Large intestine (tissue), 3 donors: ENCODE data around the gene CACNG6. TPM values are rescaled to one million over a fixed set of nuclear protein-coding genes. Genes with fewer than 3 reads are reported as not detected.

ENCODE experiments used
- DNase-seq, 2 donors: peaks; one replicate each; pipeline versions ENCODE4 v3.0.0 to v3.0.0-alpha.2; 2013
- H3K27ac ChIP-seq: one replicate; pipeline ENCODE4 v1.5.1; 2013; ENCODE audit warnings: low read length
- H3K27me3 ChIP-seq: 2 replicates; pipeline ENCODE4 v1.6.1; 2013; ENCODE audit warnings: low read length; ENCODE audit not compliant: control insufficient read depth, insufficient read depth
- H3K36me3 ChIP-seq: 2 replicates; pipeline ENCODE4 v1.6.1; 2013; ENCODE audit warnings: low read length; ENCODE audit not compliant: control insufficient read depth, insufficient read depth
- H3K4me1 ChIP-seq: one replicate; pipeline ENCODE4 v1.6.1; 2013; ENCODE audit warnings: low read length; ENCODE audit not compliant: control insufficient read depth, insufficient read depth
- H3K4me3 ChIP-seq: one replicate; pipeline ENCODE4 v1.5.1; 2013; ENCODE audit warnings: low read length
- H3K9me3 ChIP-seq: one replicate; pipeline ENCODE4 v1.6.1; 2013; ENCODE audit warnings: mild to moderate bottlenecking, low read depth, low read length, moderate library complexity; ENCODE audit not compliant: control insufficient read depth
- WGBS: methylation state at CpG from one replicate; pipeline ENCODE4 v1.1.5; 2013; ENCODE audit warnings: low lambda C conversion rate; ENCODE audit not compliant: insufficient coverage; 5-methylcytosine and 5-hydroxymethylcytosine counted together
- polyA plus RNA-seq: library from polyadenylated mRNA; unstranded; fragments of 120-200 nt; gene quantifications from one replicate; pipeline ENCODE4 v1.2.1, GENCODE V29; 2013

CACNG6 gene
- polyA plus RNA-seq, 1 donor, result 0.04 TPM

- Histone ChIP-seq H3K27me3 (no peaks in the 10 kb centered on the region), H3K4me3 (no peak overlapping the region), H3K4me1 (no peaks in the 10 kb centered on the region), H3K9me3 (no peaks in the 10 kb centered on the region), H3K27ac (no peak overlapping the region), H3K36me3 (no peaks in the 10 kb centered on the region)
- WGBS, result no CpG with 5 or more reads among the region's 2 CpGs
- no peak for DNase-seq
Measured at GRCh38 chr19:54001496-54001895, 10.1 kb downstream of the CACNG6 start.

- no peaks in the 10 kb centered on the region for H3K9me3 ChIP-seq
- WGBS, result no CpG with 5 or more reads among the region's 10 CpGs
- DNase-seq, result no peak
- H3K4me1 ChIP-seq, result no peaks in the 10 kb centered on the region
- H3K27me3 ChIP-seq, result no peaks in the 10 kb centered on the region
- no peaks in the 10 kb centered on the region for H3K36me3 ChIP-seq
- no peak overlapping the region for H3K4me3 ChIP-seq
- no peak overlapping the region for H3K27ac ChIP-seq
Measured at GRCh38 chr19:54002495-54003315, 11.3 kb downstream of the CACNG6 start.

- Histone ChIP-seq H3K36me3 (no peaks in the 10 kb centered on the region), H3K9me3 (no peaks in the 10 kb centered on the region), H3K4me3 (no peak overlapping the region), H3K27ac (no peak overlapping the region), H3K27me3 (peaks cover 4% of the 10 kb centered on the region), H3K4me1 (no peaks in the 10 kb centered on the region)
- no peak for DNase-seq
- 75% methylated on average over 1 of the region's 8 CpGs for WGBS
Measured at GRCh38 chr19:54009440-54009839, 18.0 kb downstream of the CACNG6 start.

- WGBS, result no CpG with 5 or more reads among the region's 6 CpGs
- Histone ChIP-seq H3K27me3 (peaks cover 4% of the 10 kb centered on the region), H3K9me3 (no peaks in the 10 kb centered on the region), H3K4me1 (no peaks in the 10 kb centered on the region), H3K27ac (no peak overlapping the region), H3K36me3 (no peaks in the 10 kb centered on the region), H3K4me3 (no peak overlapping the region)
- no peak for DNase-seq
Measured at GRCh38 chr19:54010474-54010873, 19.0 kb downstream of the CACNG6 start.

GRCh38 chr19:54011507-54012211, 20.2 kb downstream of the CACNG6 start:
- no peaks in the 10 kb centered on the region for H3K36me3 ChIP-seq
- DNase-seq, result no peak
- no peak overlapping the region for H3K4me3 ChIP-seq
- H3K9me3 ChIP-seq, result no peaks in the 10 kb centered on the region
- H3K27me3 ChIP-seq, result peaks cover 4% of the 10 kb centered on the region
- no peak overlapping the region for H3K27ac ChIP-seq
- 74% methylated on average over 10 of the region's 36 CpGs for WGBS
- no peaks in the 10 kb centered on the region for H3K4me1 ChIP-seq

GRCh38 chr19:54013866-54014265, 22.4 kb downstream of the CACNG6 start:
- H3K4me3 ChIP-seq, result no peak overlapping the region
- no peak for DNase-seq
- WGBS, result no CpG with 5 or more reads among the region's 8 CpGs
- H3K36me3 ChIP-seq, result no peaks in the 10 kb centered on the region
- peaks cover 4% of the 10 kb centered on the region for H3K27me3 ChIP-seq
- no peaks in the 10 kb centered on the region for H3K4me1 ChIP-seq
- no peak overlapping the region for H3K27ac ChIP-seq
- peaks cover 3% of the 10 kb centered on the region for H3K9me3 ChIP-seq

GRCh38 chr19:54014920-54015560, 23.6 kb downstream of the CACNG6 start:
- Histone ChIP-seq H3K27ac (no peak overlapping the region), H3K4me3 (no peak overlapping the region), H3K36me3 (no peaks in the 10 kb centered on the region), H3K4me1 (no peaks in the 10 kb centered on the region), H3K27me3 (peaks cover 4% of the 10 kb centered on the region), H3K9me3 (peaks cover 3% of the 10 kb centered on the region)
- 60% methylated on average over 1 of the region's 19 CpGs for WGBS
- no peak for DNase-seq

- H3K4me1 ChIP-seq, result no peaks in the 10 kb centered on the region
- WGBS, result 100% methylated on average over 1 of the region's 4 CpGs
- no peak overlapping the region for H3K4me3 ChIP-seq
- H3K9me3 ChIP-seq, result peaks cover 3% of the 10 kb centered on the region
- no peak for DNase-seq
- H3K27ac ChIP-seq, result no peak overlapping the region
- H3K27me3 ChIP-seq, result no peaks in the 10 kb centered on the region
- no peaks in the 10 kb centered on the region for H3K36me3 ChIP-seq
Measured at GRCh38 chr19:54017261-54017660, 25.8 kb downstream of the CACNG6 start.

- no peak overlapping the region for H3K4me3 ChIP-seq
- no peak overlapping the region for H3K27ac ChIP-seq
- no peaks in the 10 kb centered on the region for H3K4me1 ChIP-seq
- no peak for DNase-seq
- no CpG with 5 or more reads among the region's 8 CpGs for WGBS
- H3K9me3 ChIP-seq, result peaks cover 3% of the 10 kb centered on the region
- H3K27me3 ChIP-seq, result peaks cover 3% of the 10 kb centered on the region
- H3K36me3 ChIP-seq, result no peaks in the 10 kb centered on the region
Measured at GRCh38 chr19:54021363-54021762, 29.9 kb downstream of the CACNG6 start.

- WGBS, result no CpG with 5 or more reads among the region's 13 CpGs
- no peak for DNase-seq
- H3K4me1 ChIP-seq, result no peaks in the 10 kb centered on the region
Measured at GRCh38 chr19:54021932-54022331, 30.5 kb downstream of the CACNG6 start.

More at GRCh38 chr19:54021932-54022331, 30.5 kb downstream of the CACNG6 start:
- no peak overlapping the region for H3K4me3 ChIP-seq
- no peaks in the 10 kb centered on the region for H3K36me3 ChIP-seq
- H3K27ac ChIP-seq, result no peak overlapping the region
- peaks cover 3% of the 10 kb centered on the region for H3K27me3 ChIP-seq
- H3K9me3 ChIP-seq, result peaks cover 3% of the 10 kb centered on the region
